Prostate gland (tissue), 2 donors: ENCODE measurements around the gene ELK4. TPM values are rescaled to one million over a fixed set of nuclear protein-coding genes. Genes with fewer than 3 reads are reported as not detected.

Experiments
- DNase-seq: peaks from one replicate; pipeline ENCODE4 v3.0.0-alpha.2; 2019; ENCODE audit warnings: low spot score
- H3K27ac ChIP-seq, 2 donors: fragments of 200-600 bp; sonication (generic); 2 replicates each; pipeline ENCODE4 v1.5.1; 2017 to 2019
- H3K27me3 ChIP-seq: fragments of 200-600 bp; sonication (generic); replicated peaks from 2 replicates; pipeline ENCODE4 v1.5.1; 2019; ENCODE audit not compliant: insufficient read depth
- H3K36me3 ChIP-seq, 2 donors: fragments of 200-600 bp; sonication (generic); 1 replicate in 1 of 2; 2 replicates in 1 of 2; pipeline versions ENCODE4 v1.5.1 to v1.8.1; 2017 to 2019
- H3K4me1 ChIP-seq: fragments of 200-600 bp; sonication (generic); replicated peaks from 2 replicates; pipeline ENCODE4 v1.5.1; 2019
- H3K4me3 ChIP-seq, 2 donors: fragments of 200-600 bp; sonication (generic); 2 replicates each; pipeline ENCODE4 v1.5.1; 2017 to 2019
- H3K9me3 ChIP-seq: fragments of 200-600 bp; sonication (generic); 2 replicates; pipeline ENCODE4 v1.5.1; 2017
- CTCF ChIP-seq, 4 experiments: fragments of 200-600 bp in 2 of 4; fragments of 450-650 bp in 2 of 4; sonication (generic) in 2 of 4; IDR thresholded peaks; 1 replicate in 3 of 4; 2 replicates in 1 of 4; pipeline ENCODE4 v1.5.1; 2016 to 2019; ENCODE audit warnings: antibody characterized with exemption in 4 of 4, mild to moderate bottlenecking in 2 of 4, moderate library complexity in 2 of 4
- POLR2A ChIP-seq: fragments of 450-650 bp; IDR thresholded peaks from one replicate; pipeline ENCODE4 v1.6.1; 2016; ENCODE audit warnings: antibody characterized with exemption, mild to moderate bottlenecking
- POLR2AphosphoS5 ChIP-seq: sonication (generic); formaldehyde crosslinking; IDR thresholded peaks from one replicate; pipeline ENCODE4 v1.6.1; 2017; ENCODE audit warnings: antibody characterized with exemption
- WGBS: methylation state at CpG from one replicate; pipeline ENCODE4 v1.1.5; 2018; 5-methylcytosine and 5-hydroxymethylcytosine counted together
- intact Hi-C: fragments of 100-400 bp; cut with DNase I; formaldehyde crosslinking; loops from one replicate; pipeline ENCODE4 v1.14.2; 2022
- total RNA-seq, 2 donors: library from RNA; depleted of rRNA; stranded (reverse); fragments of >200 nt; gene quantifications; one replicate each; pipeline ENCODE4 v1.1.0, GENCODE V29; 2016

Gene ELK4
- total RNA-seq, 2 donors from 2014 or later = 58.8 to 62.7 TPM

DNA sequence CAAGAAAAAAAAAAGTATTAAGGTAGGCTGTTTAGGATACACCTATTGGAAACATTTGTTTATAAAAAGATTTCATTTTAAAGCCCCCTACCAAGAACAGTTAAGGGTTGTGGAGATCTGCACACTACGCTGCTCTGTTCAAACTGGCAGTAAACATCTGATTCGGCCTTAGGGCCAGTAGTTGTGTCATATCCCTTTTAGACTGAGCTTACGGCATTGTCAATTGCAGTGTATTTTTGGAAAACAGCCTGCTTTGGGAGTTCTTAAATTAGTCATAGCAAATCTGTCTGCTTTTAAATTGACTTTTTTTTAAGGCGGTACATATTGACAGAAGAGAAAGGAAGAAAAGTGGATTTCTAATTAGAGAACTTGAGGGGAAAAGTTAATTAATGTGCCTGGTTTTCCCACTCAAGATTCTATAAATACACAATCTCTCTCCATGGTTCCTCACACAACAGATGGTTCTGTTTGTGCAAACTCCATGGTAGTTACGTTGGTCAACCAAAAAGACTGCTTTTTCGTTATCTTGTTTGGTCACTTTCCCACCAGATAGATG lies 1.7 kb upstream of the ELK4 start:
- Histone ChIP-seq H3K9me3 (no peaks in the 10 kb centered on the region), H3K27me3 (no peaks in the 10 kb centered on the region), H3K27ac (peak overlapping the region; percentile 40 to 94), H3K36me3 (no peaks in the 10 kb centered on the region), H3K4me1 (no peaks in the 10 kb centered on the region), H3K4me3 (no peak overlapping the region)
- 40% methylated on average over 6 of the region's 6 CpGs for WGBS
- intact Hi-C loops = loop anchor here (2.0 to 5.0 kb wide), 2 partner anchors 43 to 106 kb away; no protein-coding TSS in a partner anchor
- DNase-seq = no peak
- TF ChIP-seq POLR2A (no peak), POLR2AphosphoS5 (no peak), CTCF (IDR thresholded peaks at IDR 0.05) (no peak)

GRCh38 chr1:205632669-205633169 lies 908 bp upstream of the ELK4 start:
- 27% methylated on average over 3 of the region's 3 CpGs for WGBS
- Histone ChIP-seq H3K4me1 (peaks cover 1% of the 10 kb centered on the region), H3K9me3 (no peaks in the 10 kb centered on the region), H3K4me3 (peak overlapping the region in 1 of 2 donors; percentile 60), H3K36me3 (no peaks in the 10 kb centered on the region), H3K27ac (peak overlapping the region; percentile 89 to 94), H3K27me3 (no peaks in the 10 kb centered on the region)
- intact Hi-C loops = loop anchor here (2.0 to 5.0 kb wide), 2 partner anchors 42 to 105 kb away; no protein-coding TSS in a partner anchor
- TF ChIP-seq POLR2A (no peak), CTCF (IDR thresholded peaks at IDR 0.05) (no peak), POLR2AphosphoS5 (no peak)
- no peak for DNase-seq

- Histone ChIP-seq H3K36me3 (no peaks in the 10 kb centered on the region), H3K9me3 (no peaks in the 10 kb centered on the region), H3K4me3 (peak overlapping the region; percentile 60), H3K4me1 (peaks cover 2% of the 10 kb centered on the region), H3K27ac (peak overlapping the region; percentile 89 to 94), H3K27me3 (no peaks in the 10 kb centered on the region)
- no peak for TF ChIP-seq CTCF (IDR thresholded peaks at IDR 0.05)
- TF ChIP-seq POLR2A = peak; percentile 59
- peak; percentile 47 for TF ChIP-seq POLR2AphosphoS5
- intact Hi-C loops = loop anchor here (5.0 kb wide), 1 partner anchor 104 kb away; no protein-coding TSS in a partner anchor
- under 1% methylated on average over 69 of the region's 81 CpGs for WGBS
- peak; percentile 57 for DNase-seq
Measured at GRCh38 chr1:205631010-205631767, 622 bp downstream of the ELK4 start.

DNA sequence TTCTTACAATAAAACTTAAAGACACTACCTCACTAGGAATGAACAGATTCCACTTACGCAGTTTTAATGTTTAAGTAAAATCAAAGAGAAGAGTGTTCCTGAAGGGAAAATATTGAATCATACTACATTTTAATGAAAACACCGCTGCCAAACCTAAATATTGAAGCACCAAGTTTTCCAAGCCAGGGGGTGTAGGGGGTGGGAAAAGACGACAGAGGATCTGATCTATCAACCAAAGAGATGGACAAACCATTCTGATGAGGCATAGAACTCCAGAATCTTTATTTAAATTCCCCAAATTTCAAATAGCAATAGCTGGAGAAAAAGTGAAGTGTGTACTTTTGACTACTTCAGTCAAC lies 1.2 kb downstream of the ELK4 start:
- intact Hi-C loops = loop anchor here (5.0 kb wide), 1 partner anchor 103 kb away; no protein-coding TSS in a partner anchor
- whole genome bisulfite sequencing = 9% methylated on average over 3 of the region's 3 CpGs
- Histone ChIP-seq H3K27ac (peak overlapping the region; percentile 89 to 94), H3K36me3 (no peaks in the 10 kb centered on the region), H3K4me3 (peak overlapping the region; percentile 60), H3K4me1 (peaks cover 2% of the 10 kb centered on the region), H3K27me3 (no peaks in the 10 kb centered on the region), H3K9me3 (no peaks in the 10 kb centered on the region)
- no peak for DNase-seq
- TF ChIP-seq POLR2AphosphoS5 (no peak), POLR2A (no peak), CTCF (IDR thresholded peaks at IDR 0.05) (no peak)
